ENCODE results near the gene ASTL.
"Not testable (repeated sequence)": the region's sequence is repeated elsewhere in the genome, so short reads cannot be mapped to it uniquely, and the experiment has no call there.

ASTL gene

GRCh38 chr2:96138179-96139145 is at the start of gene ASTL:
TSS of gene ASTL (minus strand) at chr2:96138502. CDS start at chr2:96138436, 66 bp downstream.
- DNase-seq = peak; percentile 61

GRCh38 chr2:96186562-96186961 is 48.3 kb upstream of the ASTL start:
- no peak for DNase-seq

- no peak for DNase-seq
Observed at GRCh38 chr2:96185516-96185915, 47.2 kb upstream of the ASTL start.

- DNase-seq = no peak
Observed at GRCh38 chr2:96184989-96185388, 46.7 kb upstream of the ASTL start.

- DNase-seq = no peak
Observed at GRCh38 chr2:96184188-96184587, 45.9 kb upstream of the ASTL start.

- DNase-seq = no peak
Observed at GRCh38 chr2:96181529-96181928, 43.2 kb upstream of the ASTL start.

- no peak for DNase-seq
Observed at GRCh38 chr2:96180521-96180920, 42.2 kb upstream of the ASTL start.

- no peak for DNase-seq
Observed at GRCh38 chr2:96180002-96180401, 41.7 kb upstream of the ASTL start.

GRCh38 chr2:96176661-96177060 is 38.4 kb upstream of the ASTL start:
- no peak for DNase-seq

- DNase-seq = no peak
Observed at GRCh38 chr2:96175951-96176350, 37.6 kb upstream of the ASTL start.

- peak; percentile 88 for DNase-seq
Observed at GRCh38 chr2:96174251-96175144, 36.2 kb upstream of the ASTL start.

GRCh38 chr2:96171831-96172230 is 33.5 kb upstream of the ASTL start:
- no peak for DNase-seq

GRCh38 chr2:96170626-96171025 is 32.3 kb upstream of the ASTL start:
- DNase-seq = no peak

- no peak for DNase-seq
Observed at GRCh38 chr2:96169868-96170507, 31.7 kb upstream of the ASTL start.

GRCh38 chr2:96167407-96168013 is 29.2 kb upstream of the ASTL start:
- no peak for DNase-seq

GRCh38 chr2:96164459-96165184 is 26.3 kb upstream of the ASTL start:
- peak; percentile 92 for DNase-seq

- DNase-seq = peak; percentile 72
Observed at GRCh38 chr2:96163768-96164429, 25.6 kb upstream of the ASTL start.

GRCh38 chr2:96163415-96163767 is 25.1 kb upstream of the ASTL start:
- DNase-seq = no peak

- DNase-seq = peak; percentile 42
Observed at GRCh38 chr2:96161898-96162297, 23.6 kb upstream of the ASTL start.

GRCh38 chr2:96160366-96160765 is 22.1 kb upstream of the ASTL start:
- not testable (repeated sequence) for DNase-seq

- DNase-seq = peak; percentile 67
Observed at GRCh38 chr2:96159084-96159830, 21.0 kb upstream of the ASTL start.

Measured in activated CD4-positive, alpha-beta T cell treated with anti-CD3 and anti-CD28 coated beads, Interleukin-10, Interleukin-2, amounts not matched to agents 100 ng/mL and 50 ng/mL, durations not matched to agents 16 hours and 8 hours (primary cell).